ENCODE data around the gene SHROOM3. TPM values are rescaled to one million over a fixed set of nuclear protein-coding genes. Genes with fewer than 3 reads are reported as not detected.

Gene SHROOM3
- total RNA-seq, 1 experiment from 2014 or later, result 70.6 TPM

- DNase-seq (ENCODE audit: low spot score), result no peak
Measured at GRCh38 chr4:76657443-76657842, 222.4 kb downstream of the SHROOM3 start.

GRCh38 chr4:76658231-76659102 is 223.4 kb downstream of the SHROOM3 start:
- DNase-seq (ENCODE audit: low spot score), result no peak

GRCh38 chr4:76659103-76659490 is 224.1 kb downstream of the SHROOM3 start:
- DNase-seq (ENCODE audit: low spot score), result no peak

GRCh38 chr4:76663824-76664223 is 228.8 kb downstream of the SHROOM3 start:
- DNase-seq (ENCODE audit: low spot score), result peak; percentile 41

- peak; percentile 99 for DNase-seq (ENCODE audit: low spot score)
Measured at GRCh38 chr4:76665153-76665552, 230.1 kb downstream of the SHROOM3 start.

- DNase-seq (ENCODE audit: low spot score), result peak; percentile 19
Measured at GRCh38 chr4:76665721-76666120, 230.7 kb downstream of the SHROOM3 start.

- peak; percentile 17 for DNase-seq (ENCODE audit: low spot score)
Measured at GRCh38 chr4:76666944-76667532, 232.0 kb downstream of the SHROOM3 start.

- DNase-seq (ENCODE audit: low spot score), result no peak
Measured at GRCh38 chr4:76670631-76671030, 235.6 kb downstream of the SHROOM3 start.

GRCh38 chr4:76673362-76673761 is 238.3 kb downstream of the SHROOM3 start:
- DNase-seq (ENCODE audit: low spot score), result no peak

- DNase-seq (ENCODE audit: low spot score), result peak; percentile 49
Measured at GRCh38 chr4:76674983-76675382, 240.0 kb downstream of the SHROOM3 start.

GRCh38 chr4:76677571-76678326 is 242.7 kb downstream of the SHROOM3 start:
- DNase-seq (ENCODE audit: low spot score), result peak; percentile 18

GRCh38 chr4:76679691-76680090 is 244.7 kb downstream of the SHROOM3 start:
- DNase-seq (ENCODE audit: low spot score), result no peak

GRCh38 chr4:76680952-76681351 is 245.9 kb downstream of the SHROOM3 start:
- peak; percentile 31 for DNase-seq (ENCODE audit: low spot score)

GRCh38 chr4:76681996-76682395 is 247.0 kb downstream of the SHROOM3 start:
- peak; percentile 22 for DNase-seq (ENCODE audit: low spot score)

- no peak for DNase-seq (ENCODE audit: low spot score)
Measured at GRCh38 chr4:76683144-76683543, 248.1 kb downstream of the SHROOM3 start.

GRCh38 chr4:76687746-76688448 is 252.9 kb downstream of the SHROOM3 start:
- DNase-seq (ENCODE audit: low spot score), result peak; percentile 81

- DNase-seq (ENCODE audit: low spot score), result peak; percentile 66
Measured at GRCh38 chr4:76688619-76689144, 253.7 kb downstream of the SHROOM3 start.

- peak; percentile 59 for DNase-seq (ENCODE audit: low spot score)
Measured at GRCh38 chr4:76689145-76689817, 254.3 kb downstream of the SHROOM3 start.

- peak; percentile 70 for DNase-seq (ENCODE audit: low spot score)
Measured at GRCh38 chr4:76690011-76690905, 255.2 kb downstream of the SHROOM3 start.

- peak; percentile 54 for DNase-seq (ENCODE audit: low spot score)
Measured at GRCh38 chr4:76690906-76691275, 255.9 kb downstream of the SHROOM3 start.

Data from HT-29 (cell line).